ENCODE data around the gene COMMD2. TPM values are rescaled to one million over a fixed set of nuclear protein-coding genes. Genes with fewer than 3 reads are reported as not detected.

COMMD2 gene
- total RNA-seq (10 to 100 TPM; 43.7 to 47.5 TPM), polyA plus RNA-seq (10 to 100 TPM; 64.9 to 84.2 (median 69.1) TPM), total RNA-seq (22.3 to 56.3 (median 49.2) reads per million in 6 experiments)

DNA sequence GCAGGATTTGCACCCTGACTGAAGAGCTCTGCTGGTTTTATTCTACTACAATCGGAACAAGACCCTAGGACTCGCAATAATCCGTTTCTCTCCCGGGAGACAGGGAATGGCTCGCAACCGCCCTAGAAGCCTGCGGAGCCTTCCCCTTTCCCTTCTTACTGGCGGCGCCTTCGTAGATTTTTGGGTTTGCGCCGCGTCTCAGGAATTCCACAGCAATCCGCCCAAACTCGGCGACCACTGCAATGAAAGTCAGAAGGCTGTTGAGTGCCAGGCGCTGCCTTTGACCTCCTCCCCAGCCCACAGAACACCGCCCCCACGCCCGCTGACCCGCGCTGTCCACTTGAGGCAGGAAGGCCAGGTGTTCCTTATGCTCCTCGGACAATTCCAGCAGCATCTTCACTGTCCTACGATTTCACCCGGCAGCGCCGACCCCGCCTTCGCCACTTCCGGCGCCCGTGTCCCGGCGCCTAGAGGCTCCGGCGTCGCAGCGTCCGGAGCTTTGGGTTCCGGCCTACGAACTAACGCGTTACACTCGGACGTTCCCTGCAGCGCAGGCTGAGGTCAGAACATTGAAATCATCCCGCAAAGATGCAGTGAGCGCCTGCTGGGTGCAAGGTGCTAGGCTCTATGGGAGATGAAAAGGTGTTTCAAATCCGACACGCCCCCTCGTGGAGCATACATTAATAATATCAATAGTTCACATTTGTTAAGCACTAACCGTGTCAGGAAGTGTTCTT, at the start of gene COMMD2:
Gene COMMD2, minus strand, starts transcription at position 439 of the 737 bp plus-strand sequence. Its CDS starts 45 bp downstream, at position 394.
- DNase-seq (peak; percentile 44 to 74 (median 62)), ATAC-seq (peak; percentile 91 to 93)
- Mint-ChIP-seq H3K9me3 (no peaks in the 10 kb centered on the region), H3K4me1 (peaks cover 10 to 42% (median 32%) of the 10 kb centered on the region in 4 donors), H3K27me3 (peaks cover 0 to under 1% (median 0%) of the 10 kb centered on the region in 5 donors), H3K27ac (peak within 1 kb of the TSS; percentile 88 to 98 (median 96)), H3K4me3 (peak within 1 kb of the TSS; percentile 91 to 99 (median 97)), H3K36me3 (peaks cover 6 to 31% (median 16%) of the 10 kb centered on the region in 3 donors)
- POLR2A ChIA-PET = interaction anchor here (0.8 to 2.2 kb wide), 3 partner anchors 61 to 852 kb away, joined by 3 to 11 read pairs (median 4); partner anchors contain the start of gene RNF13

DNA sequence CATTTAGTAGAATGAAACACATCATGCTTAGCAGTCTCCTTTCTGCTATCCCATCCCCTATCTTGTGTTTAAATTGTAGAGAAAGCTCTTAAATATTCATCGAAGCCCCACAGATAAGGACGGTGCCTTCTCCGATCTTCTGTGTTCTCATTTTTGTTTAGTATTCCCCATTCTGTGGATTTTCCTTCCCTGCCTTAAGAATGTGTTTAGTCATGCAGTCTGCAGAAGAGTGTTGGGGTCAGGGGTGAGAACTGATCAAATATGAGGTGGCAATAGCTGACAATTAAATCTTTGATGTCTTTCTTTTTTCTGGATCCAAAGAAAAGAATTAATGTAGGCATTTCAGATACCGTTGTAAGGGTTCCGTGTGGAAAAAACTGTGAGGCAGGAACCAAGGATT, 49.4 kb upstream of the COMMD2 start:
- peaks cover 0 to 4% (median 0%) of the 10 kb centered on the region in 4 donors for H3K4me1 Mint-ChIP-seq
- no peak overlapping the region for H3K4me3 Mint-ChIP-seq
- no peak overlapping the region for H3K27ac Mint-ChIP-seq
- POLR2A ChIA-PET = no interaction called here
- ATAC-seq (no peak), DNase-seq (no peak)
- H3K27me3 Mint-ChIP-seq = peaks cover 4 to 17% (median 10%) of the 10 kb centered on the region in 5 donors
- H3K9me3 Mint-ChIP-seq = peaks cover 0 to 5% (median 0%) of the 10 kb centered on the region in 9 donors
- H3K36me3 Mint-ChIP-seq = peaks cover 0 to 3% (median 0%) of the 10 kb centered on the region in 3 donors

DNA sequence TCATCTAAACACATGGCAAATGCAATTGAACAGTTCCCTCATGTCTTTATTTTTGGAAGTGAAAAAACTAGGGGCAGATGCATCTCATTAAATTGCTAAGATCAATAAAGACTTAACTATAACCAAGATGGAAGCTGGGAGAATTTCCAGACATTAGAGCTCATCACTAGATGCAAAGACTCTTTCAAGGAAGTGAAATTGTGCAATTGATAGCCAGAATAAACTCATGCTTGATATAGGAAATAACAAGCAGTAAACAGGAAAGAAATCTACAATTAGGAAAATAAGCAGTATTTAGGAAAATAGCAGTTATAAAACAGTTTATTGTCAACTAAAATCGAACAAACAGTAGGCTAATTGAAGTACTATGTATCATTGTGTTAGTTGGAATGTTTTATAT, 48.9 kb upstream of the COMMD2 start:
- Mint-ChIP-seq H3K27ac (no peak overlapping the region), H3K9me3 (peaks cover 0 to 5% (median 0%) of the 10 kb centered on the region in 9 donors), H3K4me3 (no peak overlapping the region), H3K27me3 (peaks cover 2 to 17% (median 8%) of the 10 kb centered on the region in 5 donors), H3K36me3 (peaks cover 0 to 3% (median 0%) of the 10 kb centered on the region in 3 donors), H3K4me1 (no peaks in the 10 kb centered on the region)
- ATAC-seq (no peak), DNase-seq (no peak)
- POLR2A ChIA-PET = no interaction called here

DNA sequence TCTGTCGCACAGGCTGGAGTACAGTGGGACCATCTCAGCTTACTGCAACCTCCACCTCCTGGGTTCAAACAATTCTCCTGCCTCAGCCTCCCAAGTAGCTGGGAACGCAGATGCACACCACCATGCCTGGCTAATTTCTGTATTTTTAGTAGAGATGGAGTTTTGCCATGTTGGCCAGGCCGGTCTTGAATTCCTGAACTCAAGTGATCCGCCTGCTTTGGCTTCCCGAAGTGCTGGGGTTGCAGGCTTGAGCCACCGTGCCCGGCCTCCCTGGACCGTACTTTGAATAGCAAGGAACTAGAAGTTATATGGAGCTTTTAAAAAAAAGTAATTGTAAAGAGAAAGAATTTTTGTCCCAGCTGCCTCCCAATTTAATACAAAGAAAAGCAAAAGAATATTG, 48.4 kb upstream of the COMMD2 start:
- H3K9me3 Mint-ChIP-seq = peaks cover 0 to 5% (median 0%) of the 10 kb centered on the region in 9 donors
- H3K4me3 Mint-ChIP-seq = no peak overlapping the region
- POLR2A ChIA-PET = no interaction called here
- no peak overlapping the region for H3K27ac Mint-ChIP-seq
- ATAC-seq = no peak
- no peaks in the 10 kb centered on the region for H3K4me1 Mint-ChIP-seq
- H3K27me3 Mint-ChIP-seq = peaks cover 2 to 17% (median 6%) of the 10 kb centered on the region in 5 donors
- DNase-seq = no peak
- peaks cover 0 to 3% (median 0%) of the 10 kb centered on the region in 3 donors for H3K36me3 Mint-ChIP-seq

DNA sequence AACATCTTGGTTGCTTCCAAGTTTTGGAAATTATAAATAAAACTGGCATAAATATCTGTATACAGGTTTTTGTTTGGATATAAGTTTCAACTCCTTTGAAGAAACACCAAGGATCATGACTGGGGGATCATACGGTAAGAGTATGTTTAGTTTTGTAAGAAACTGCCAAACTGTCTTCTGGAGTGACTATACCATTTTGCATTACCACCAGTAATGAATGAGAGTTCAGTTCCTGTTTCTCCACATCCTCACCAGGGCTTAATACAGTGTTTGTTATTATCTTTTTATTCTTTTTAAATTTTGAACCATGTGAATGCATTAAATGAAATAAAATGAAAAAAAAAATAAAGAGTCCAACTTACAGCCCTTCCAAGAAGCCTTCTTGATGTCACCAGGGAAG, 43.7 kb upstream of the COMMD2 start:
- Mint-ChIP-seq H3K27me3 (peaks cover 7 to 34% (median 11%) of the 10 kb centered on the region in 5 donors), H3K27ac (peak overlapping the region in 1 of 10 donors; percentile 34), H3K36me3 (peaks cover 0 to 3% (median 0%) of the 10 kb centered on the region in 3 donors), H3K4me3 (no peak overlapping the region), H3K4me1 (no peaks in the 10 kb centered on the region), H3K9me3 (peaks cover 0 to 5% (median 0%) of the 10 kb centered on the region in 9 donors)
- ATAC-seq (no peak), DNase-seq (no peak)
- POLR2A ChIA-PET = no interaction called here

DNA sequence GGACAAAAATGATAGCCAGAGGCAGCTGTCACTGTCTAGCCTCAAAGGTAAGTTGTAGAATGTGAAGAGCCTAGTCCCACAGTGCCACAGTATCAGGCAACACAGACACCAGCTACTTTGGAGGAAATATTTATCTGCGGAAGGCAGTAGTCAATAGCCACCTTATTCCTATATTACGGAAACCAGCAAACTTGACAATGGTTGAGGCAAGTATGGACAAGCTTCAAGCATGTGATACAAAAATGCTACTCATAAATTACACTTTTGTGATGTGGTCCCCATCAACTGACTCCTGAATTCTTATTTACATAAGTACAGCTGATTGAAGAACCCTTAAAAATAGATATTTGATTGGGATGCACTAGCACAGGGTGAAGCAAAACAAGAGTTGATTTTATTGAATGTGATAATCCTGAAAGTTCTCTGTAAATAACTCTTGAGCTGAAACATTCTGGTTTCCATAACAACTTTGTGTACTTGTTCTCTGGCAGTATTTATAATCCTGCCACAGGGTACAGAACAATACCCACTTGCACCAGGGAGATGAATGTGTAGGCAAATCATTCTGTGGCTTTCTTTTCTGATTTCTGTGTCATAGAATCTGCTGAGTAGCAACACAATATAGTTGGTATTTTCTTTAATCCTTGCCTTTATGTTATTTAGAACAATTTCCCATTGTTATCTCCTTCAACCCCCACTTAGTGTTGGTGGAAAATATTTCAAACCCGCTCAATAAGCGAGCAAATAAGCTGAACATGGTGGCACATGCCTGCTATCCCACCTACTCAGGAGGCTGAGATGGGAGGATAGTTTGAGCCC, 40.4 kb upstream of the COMMD2 start, which contains the start of gene ANKUB1:
Gene ANKUB1, minus strand, starts transcription at position 103 of the 819 bp plus-strand sequence. CDS start 188 bp downstream, outside the sequence.
- Mint-ChIP-seq H3K27ac (no peak within 1 kb of the TSS), H3K4me3 (no peak within 1 kb of the TSS), H3K27me3 (peaks cover 5 to 30% (median 19%) of the 10 kb centered on the region in 5 donors), H3K9me3 (no peaks in the 10 kb centered on the region), H3K4me1 (no peaks in the 10 kb centered on the region), H3K36me3 (no peaks in the 10 kb centered on the region)
- no peak for DNase-seq
- no peak for ATAC-seq
- POLR2A ChIA-PET = no interaction called here

DNA sequence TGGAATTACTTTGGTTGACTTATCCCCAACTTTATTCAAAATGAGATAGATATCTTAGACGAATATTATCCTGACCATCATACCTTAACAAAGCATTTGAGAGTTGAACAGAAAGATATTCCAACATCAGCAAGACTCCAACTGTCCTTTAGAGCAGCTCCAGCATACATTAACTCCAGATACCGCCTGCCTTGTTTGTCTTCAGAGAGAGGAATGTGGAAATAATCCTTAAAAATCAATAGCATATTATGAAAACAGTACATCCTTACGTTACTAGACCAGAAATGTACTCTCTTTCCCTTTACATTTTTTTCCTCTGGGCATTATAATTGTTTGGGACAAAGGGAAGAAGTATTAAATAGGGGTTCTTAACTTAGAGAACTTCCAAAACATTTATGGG, 38.4 kb upstream of the COMMD2 start:
- Mint-ChIP-seq H3K4me1 (no peaks in the 10 kb centered on the region), H3K27me3 (peaks cover 7 to 39% (median 22%) of the 10 kb centered on the region in 5 donors), H3K36me3 (no peaks in the 10 kb centered on the region), H3K9me3 (peaks cover 0 to 4% (median 0%) of the 10 kb centered on the region in 9 donors), H3K27ac (no peak overlapping the region), H3K4me3 (no peak overlapping the region)
- POLR2A ChIA-PET = no interaction called here
- DNase-seq (no peak), ATAC-seq (no peak)

DNA sequence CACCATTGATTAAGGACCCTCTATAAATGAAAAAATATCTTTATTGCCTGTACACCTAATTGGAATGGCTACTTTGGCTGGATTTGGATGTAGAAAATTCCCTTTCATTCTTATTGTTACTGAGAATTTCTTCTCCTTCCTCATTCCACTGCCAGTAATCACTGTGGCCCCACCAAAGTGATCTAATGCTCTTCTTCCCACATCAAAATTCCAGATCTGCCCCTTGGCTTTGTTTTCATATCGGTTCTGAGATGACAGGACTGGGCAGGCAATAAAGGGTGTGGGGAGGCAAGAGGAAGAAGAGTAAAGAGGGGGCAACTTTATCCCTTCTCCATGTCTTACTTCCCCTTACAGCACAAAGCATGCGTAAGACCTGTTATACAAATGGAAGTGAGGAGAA, 38.0 kb upstream of the COMMD2 start:
- DNase-seq (no peak), ATAC-seq (no peak)
- POLR2A ChIA-PET = no interaction called here
- H3K27ac Mint-ChIP-seq = no peak overlapping the region
- H3K4me1 Mint-ChIP-seq = no peaks in the 10 kb centered on the region
- peaks cover 0 to 4% (median 0%) of the 10 kb centered on the region in 9 donors for H3K9me3 Mint-ChIP-seq
- no peak overlapping the region for H3K4me3 Mint-ChIP-seq
- H3K27me3 Mint-ChIP-seq = peaks cover 7 to 39% (median 22%) of the 10 kb centered on the region in 5 donors
- H3K36me3 Mint-ChIP-seq = no peaks in the 10 kb centered on the region

DNA sequence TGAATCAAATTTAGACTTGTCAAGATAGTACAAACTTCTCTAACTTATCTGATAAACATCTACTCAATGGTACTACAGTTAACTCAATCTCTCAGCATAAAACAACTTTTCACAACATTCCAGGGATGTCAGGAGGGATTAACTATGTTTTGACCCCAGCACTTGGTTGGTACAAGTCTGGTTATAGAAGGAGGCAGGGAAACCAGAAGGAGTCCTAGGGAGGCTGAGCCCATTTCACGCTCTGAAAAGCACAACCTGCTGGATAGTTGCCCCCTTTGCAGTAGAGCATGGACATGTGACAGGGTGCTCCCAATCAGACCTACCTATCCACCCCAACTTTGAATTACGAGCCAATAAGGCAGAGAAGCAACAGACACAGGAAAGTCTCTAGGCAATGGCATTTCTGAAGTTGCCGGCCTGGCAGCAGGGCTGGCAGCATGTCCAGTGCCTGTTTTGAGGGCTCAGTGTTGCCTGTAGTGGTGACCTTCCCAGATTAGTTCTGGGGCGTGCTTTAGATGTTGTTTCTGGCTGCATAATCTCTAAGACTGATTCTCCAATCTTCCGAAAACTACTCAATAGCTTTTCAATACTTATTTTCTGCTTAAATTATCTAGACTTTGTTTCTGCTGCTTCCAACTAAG, 31.9 kb upstream of the COMMD2 start:
- no peaks in the 10 kb centered on the region for H3K36me3 Mint-ChIP-seq
- H3K4me1 Mint-ChIP-seq = peaks cover 0 to 35% (median 0%) of the 10 kb centered on the region in 4 donors
- H3K9me3 Mint-ChIP-seq = peaks cover 0 to 4% (median 0%) of the 10 kb centered on the region in 9 donors
- ATAC-seq (no peak), DNase-seq (no peak)
- POLR2A ChIA-PET = no interaction called here
- no peak overlapping the region for H3K4me3 Mint-ChIP-seq
- peaks cover 1 to 11% (median 5%) of the 10 kb centered on the region in 5 donors for H3K27me3 Mint-ChIP-seq
- peak overlapping the region in 1 of 10 donors; percentile 65 for H3K27ac Mint-ChIP-seq

DNA sequence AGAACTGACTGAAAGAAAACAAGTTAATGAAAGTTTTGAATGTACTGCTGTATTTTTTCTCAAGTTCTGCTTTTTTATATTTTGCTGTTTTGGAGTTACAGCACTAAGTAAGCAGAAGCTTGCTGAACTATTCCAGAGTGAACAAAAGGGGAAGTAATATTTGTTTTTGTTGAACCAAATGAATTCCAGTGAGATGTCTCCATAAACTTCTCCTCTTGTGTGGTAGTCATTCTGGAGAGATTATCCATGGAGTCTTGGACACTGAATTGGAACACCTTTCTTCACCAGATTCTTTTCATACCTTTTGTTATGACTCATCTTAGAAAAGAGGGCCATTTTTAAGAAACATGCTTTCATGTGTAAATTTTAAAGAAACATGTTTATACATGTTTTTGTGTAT, 31.3 kb upstream of the COMMD2 start:
- POLR2A ChIA-PET = no interaction called here
- Mint-ChIP-seq H3K27me3 (peaks cover 1 to 11% (median 5%) of the 10 kb centered on the region in 5 donors), H3K4me3 (no peak overlapping the region), H3K36me3 (no peaks in the 10 kb centered on the region), H3K27ac (peak overlapping the region in 1 of 10 donors; percentile 65), H3K4me1 (peaks cover 0 to 35% (median 0%) of the 10 kb centered on the region in 4 donors), H3K9me3 (peaks cover 0 to 4% (median 0%) of the 10 kb centered on the region in 9 donors)
- DNase-seq (no peak), ATAC-seq (no peak)

DNA sequence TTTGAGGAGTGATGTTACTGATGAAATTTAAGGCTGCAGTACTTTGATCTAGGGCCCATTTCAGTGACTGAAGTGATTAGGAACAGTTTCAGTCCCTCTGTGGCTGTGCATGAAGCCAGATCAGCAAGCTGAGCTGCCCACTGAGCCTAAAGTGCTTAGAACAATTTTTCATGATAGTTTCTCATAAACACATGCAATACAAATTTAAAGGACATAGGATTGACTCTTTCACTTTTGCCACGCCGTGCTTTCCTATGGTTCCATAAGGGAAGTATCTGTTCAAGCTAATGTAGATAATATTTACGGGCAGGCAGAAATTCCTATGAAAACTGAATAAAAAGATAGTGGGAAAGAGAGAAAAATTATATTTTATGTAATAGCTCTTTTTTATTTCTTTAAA, 29.5 kb upstream of the COMMD2 start:
- ATAC-seq (no peak), DNase-seq (no peak)
- peaks cover 0 to 4% (median 0%) of the 10 kb centered on the region in 3 donors for H3K36me3 Mint-ChIP-seq
- POLR2A ChIA-PET = no interaction called here
- H3K9me3 Mint-ChIP-seq = peaks cover 0 to 4% (median 0%) of the 10 kb centered on the region in 9 donors
- peaks cover 1 to 12% (median 4%) of the 10 kb centered on the region in 5 donors for H3K27me3 Mint-ChIP-seq
- no peak overlapping the region for H3K4me3 Mint-ChIP-seq
- H3K4me1 Mint-ChIP-seq = peaks cover 0 to 35% (median 0%) of the 10 kb centered on the region in 4 donors
- H3K27ac Mint-ChIP-seq = peak overlapping the region in 1 of 10 donors; percentile 86

DNA sequence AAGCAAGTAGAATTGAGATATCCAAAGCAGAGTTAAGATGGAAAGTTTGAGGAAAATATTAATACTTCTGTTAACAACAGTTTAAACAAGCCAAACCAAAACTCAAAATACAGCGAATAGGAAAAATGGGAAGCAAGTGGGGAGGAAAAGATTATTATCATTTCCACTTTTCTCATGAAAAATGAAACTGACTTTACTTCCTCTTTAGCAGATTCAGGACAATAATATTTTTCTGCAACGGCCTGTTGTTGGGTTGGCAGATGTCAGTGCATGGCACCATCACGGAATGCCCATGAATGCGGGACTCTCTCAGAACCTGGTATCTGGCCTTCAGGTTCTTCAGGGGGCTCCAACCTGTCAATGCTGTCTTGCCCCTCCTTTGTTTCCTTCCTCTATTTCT, 28.9 kb upstream of the COMMD2 start:
- H3K27me3 Mint-ChIP-seq = peaks cover 1 to 12% (median 4%) of the 10 kb centered on the region in 5 donors
- POLR2A ChIA-PET = no interaction called here
- H3K4me1 Mint-ChIP-seq = peaks cover 0 to 35% (median 0%) of the 10 kb centered on the region in 4 donors
- no peak for ATAC-seq
- DNase-seq = no peak
- H3K27ac Mint-ChIP-seq = peak overlapping the region in 2 of 10 donors; percentile 34 to 86
- peaks cover 0 to 4% (median 0%) of the 10 kb centered on the region in 3 donors for H3K36me3 Mint-ChIP-seq
- H3K4me3 Mint-ChIP-seq = peak overlapping the region in 2 of 10 donors; percentile 9 to 59
- H3K9me3 Mint-ChIP-seq = peaks cover 0 to 2% (median 0%) of the 10 kb centered on the region in 9 donors
